ENCODE results near the gene SDR39U1. TPM values are rescaled to one million over a fixed set of nuclear protein-coding genes. Genes with fewer than 3 reads are reported as not detected.

The SDR39U1 gene
- total RNA-seq, 1 experiment from 2014 or later, result 61.8 TPM

DNA sequence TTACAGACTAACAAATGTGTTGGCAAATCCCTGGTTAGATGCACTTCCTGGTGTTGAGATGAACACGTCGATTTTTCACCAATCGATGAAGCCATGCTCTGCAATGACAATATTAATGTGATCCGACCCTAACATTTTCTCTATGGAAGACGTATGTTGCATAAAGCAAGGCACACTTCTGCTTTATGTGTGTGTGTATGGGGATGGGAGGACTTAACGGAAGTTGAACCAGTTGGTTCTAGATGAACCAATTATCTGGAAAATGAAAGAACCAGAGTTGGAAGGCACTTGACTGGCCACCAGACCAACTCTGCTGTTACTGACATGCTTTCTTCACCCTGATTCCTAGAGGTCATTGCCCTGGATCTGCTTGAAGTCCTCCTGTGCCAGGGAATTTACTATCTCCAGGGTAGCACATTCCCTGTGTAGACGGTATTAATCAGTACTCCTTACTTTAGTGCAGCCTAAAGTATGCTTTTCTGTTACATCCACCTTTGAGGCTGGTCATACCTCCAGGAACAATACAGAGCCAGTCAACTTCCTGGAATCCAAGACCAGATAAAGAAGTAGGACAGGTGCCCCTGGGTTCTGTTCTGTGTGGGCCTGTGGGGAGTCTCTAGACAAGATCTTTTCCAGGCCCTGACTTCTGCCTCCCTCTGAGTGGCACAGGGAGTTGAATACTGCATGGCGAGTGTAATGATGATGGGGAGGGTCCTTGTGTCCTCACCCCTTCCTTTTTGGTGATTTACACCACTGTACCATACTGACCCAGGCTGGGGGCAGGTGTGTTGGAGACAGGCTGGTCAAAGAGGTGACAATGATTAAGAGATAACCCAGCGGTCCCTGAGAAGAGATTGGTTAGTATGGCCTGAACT is 4.1 kb downstream of the SDR39U1 start:
- BruUV-seq (replicated peaks), result no TSS peak
- POLR2A ChIA-PET, result no interaction called here
- Histone ChIP-seq H4K20me1 (ENCODE audit: insufficient read depth) (no peaks in the 10 kb centered on the region), H3K9ac (ENCODE audit: low read length) (no peak overlapping the region), H3K27ac (ENCODE audit: low read depth, low read length) (no peak overlapping the region), H3K9me3 (ENCODE audit: control insufficient read depth in 1 of 2, insufficient read depth in 1 of 2, low read depth in 1 of 2, low read length in 2 of 2) (no peaks in the 10 kb centered on the region), H3K4me1 (ENCODE audit: control insufficient read depth in 1 of 2, insufficient read depth in 2 of 2, low read length in 2 of 2) (peaks cover 5 to 14% of the 10 kb centered on the region in 2 experiments; a peak in 3 of 4 replicates), H3K9me2 (ENCODE audit: insufficient read depth) (no peaks in the 10 kb centered on the region), H3K4me2 (ENCODE audit: low read length) (no peak overlapping the region), H2AFZ (ENCODE audit: low read depth, low read length, poor library complexity, severe bottlenecking) (no peak overlapping the region), H3K4me3 (replicated peaks in 1 of 2; ENCODE audit: low read depth in 1 of 2, low read length in 2 of 2) (no peak overlapping the region), H3K27me3 (ENCODE audit: insufficient read depth, low read length) (no peaks in the 10 kb centered on the region), H3K79me2 (ENCODE audit: insufficient read depth, low read length) (peaks cover 23% of the 10 kb centered on the region), H3K36me3 (ENCODE audit: control insufficient read depth in 1 of 2, insufficient read depth in 2 of 2, low read length in 2 of 2) (peaks cover 19 to 32% of the 10 kb centered on the region in 2 experiments; a peak in 3 of 4 replicates)
- CTCF ChIA-PET, result interaction anchor here (2.3 to 4.6 kb wide), 2 partner anchors 72 to 106 kb away, joined by 10 to 82 read pairs; no protein-coding TSS in a partner anchor
- intact Hi-C loops (cut with micrococcal nuclease), result loop anchor here (10.0 kb wide), 1 partner anchor 224 kb away; the partner anchor contains the start of genes CHMP4A and MDP1
- DNase-seq (ENCODE audit: low read depth, low spot score), result no peak
- no peak for ATAC-seq
- TF ChIP-seq SIN3A (IDR thresholded peaks at IDR 0.05; ENCODE audit: low read depth), result 0 out of 2 replicates have a peak, but pooled peaks have one; percentile 25
- TF ChIP-seq, protein P1, sequence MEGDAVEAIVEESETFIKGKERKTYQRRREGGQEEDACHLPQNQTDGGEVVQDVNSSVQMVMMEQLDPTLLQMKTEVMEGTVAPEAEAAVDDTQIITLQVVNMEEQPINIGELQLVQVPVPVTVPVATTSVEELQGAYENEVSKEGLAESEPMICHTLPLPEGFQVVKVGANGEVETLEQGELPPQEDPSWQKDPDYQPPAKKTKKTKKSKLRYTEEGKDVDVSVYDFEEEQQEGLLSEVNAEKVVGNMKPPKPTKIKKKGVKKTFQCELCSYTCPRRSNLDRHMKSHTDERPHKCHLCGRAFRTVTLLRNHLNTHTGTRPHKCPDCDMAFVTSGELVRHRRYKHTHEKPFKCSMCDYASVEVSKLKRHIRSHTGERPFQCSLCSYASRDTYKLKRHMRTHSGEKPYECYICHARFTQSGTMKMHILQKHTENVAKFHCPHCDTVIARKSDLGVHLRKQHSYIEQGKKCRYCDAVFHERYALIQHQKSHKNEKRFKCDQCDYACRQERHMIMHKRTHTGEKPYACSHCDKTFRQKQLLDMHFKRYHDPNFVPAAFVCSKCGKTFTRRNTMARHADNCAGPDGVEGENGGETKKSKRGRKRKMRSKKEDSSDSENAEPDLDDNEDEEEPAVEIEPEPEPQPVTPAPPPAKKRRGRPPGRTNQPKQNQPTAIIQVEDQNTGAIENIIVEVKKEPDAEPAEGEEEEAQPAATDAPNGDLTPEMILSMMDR (IDR thresholded peaks at IDR 0.05 in 2 of 3, conservative IDR thresholded peaks at IDR 0.05 in 1 of 3; ENCODE audit: borderline replicate concordance in 1 of 3, insufficient read depth in 1 of 3, low read depth in 2 of 3, low read length in 2 of 3), result no peak
- TF ChIP-seq, protein P2, sequence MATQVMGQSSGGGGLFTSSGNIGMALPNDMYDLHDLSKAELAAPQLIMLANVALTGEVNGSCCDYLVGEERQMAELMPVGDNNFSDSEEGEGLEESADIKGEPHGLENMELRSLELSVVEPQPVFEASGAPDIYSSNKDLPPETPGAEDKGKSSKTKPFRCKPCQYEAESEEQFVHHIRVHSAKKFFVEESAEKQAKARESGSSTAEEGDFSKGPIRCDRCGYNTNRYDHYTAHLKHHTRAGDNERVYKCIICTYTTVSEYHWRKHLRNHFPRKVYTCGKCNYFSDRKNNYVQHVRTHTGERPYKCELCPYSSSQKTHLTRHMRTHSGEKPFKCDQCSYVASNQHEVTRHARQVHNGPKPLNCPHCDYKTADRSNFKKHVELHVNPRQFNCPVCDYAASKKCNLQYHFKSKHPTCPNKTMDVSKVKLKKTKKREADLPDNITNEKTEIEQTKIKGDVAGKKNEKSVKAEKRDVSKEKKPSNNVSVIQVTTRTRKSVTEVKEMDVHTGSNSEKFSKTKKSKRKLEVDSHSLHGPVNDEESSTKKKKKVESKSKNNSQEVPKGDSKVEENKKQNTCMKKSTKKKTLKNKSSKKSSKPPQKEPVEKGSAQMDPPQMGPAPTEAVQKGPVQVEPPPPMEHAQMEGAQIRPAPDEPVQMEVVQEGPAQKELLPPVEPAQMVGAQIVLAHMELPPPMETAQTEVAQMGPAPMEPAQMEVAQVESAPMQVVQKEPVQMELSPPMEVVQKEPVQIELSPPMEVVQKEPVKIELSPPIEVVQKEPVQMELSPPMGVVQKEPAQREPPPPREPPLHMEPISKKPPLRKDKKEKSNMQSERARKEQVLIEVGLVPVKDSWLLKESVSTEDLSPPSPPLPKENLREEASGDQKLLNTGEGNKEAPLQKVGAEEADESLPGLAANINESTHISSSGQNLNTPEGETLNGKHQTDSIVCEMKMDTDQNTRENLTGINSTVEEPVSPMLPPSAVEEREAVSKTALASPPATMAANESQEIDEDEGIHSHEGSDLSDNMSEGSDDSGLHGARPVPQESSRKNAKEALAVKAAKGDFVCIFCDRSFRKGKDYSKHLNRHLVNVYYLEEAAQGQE (IDR thresholded peaks at IDR 0.05; ENCODE audit: low read depth), result no peak
- RAD21 ChIA-PET (ENCODE audit: low non-redundant PET in 1 of 2, low total read pairs in 2 of 2, uncharacterized antibody in 2 of 2, unreplicated experiment in 2 of 2), result no interaction called here
